ENCODE data around the gene NXF2B.
"Not testable (repeated sequence)": the region's sequence is repeated elsewhere in the genome, so short reads cannot be mapped to it uniquely, and the experiment has no call there.

DNA sequence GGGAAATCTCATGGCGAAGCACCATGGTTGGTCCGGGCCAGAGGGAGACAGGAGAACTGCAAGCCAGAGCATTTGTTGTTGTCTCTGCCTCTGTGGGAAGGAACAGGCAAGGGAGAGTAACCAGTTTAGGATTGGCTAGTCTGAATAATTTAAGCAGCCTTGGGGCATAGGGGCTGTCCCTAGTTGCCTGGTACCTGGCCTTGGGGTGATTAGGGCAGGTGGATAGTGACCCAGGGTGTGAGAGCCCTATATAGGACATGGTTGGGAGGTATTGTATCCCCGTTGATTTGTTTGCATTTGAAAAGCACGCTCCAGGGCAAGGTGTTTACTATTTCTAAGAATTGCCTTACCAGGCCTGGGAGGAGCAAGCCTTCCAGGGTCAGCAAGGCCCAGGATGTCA lies 25.3 kb downstream of the NXF2B start:
- TF ChIP-seq, protein P1, sequence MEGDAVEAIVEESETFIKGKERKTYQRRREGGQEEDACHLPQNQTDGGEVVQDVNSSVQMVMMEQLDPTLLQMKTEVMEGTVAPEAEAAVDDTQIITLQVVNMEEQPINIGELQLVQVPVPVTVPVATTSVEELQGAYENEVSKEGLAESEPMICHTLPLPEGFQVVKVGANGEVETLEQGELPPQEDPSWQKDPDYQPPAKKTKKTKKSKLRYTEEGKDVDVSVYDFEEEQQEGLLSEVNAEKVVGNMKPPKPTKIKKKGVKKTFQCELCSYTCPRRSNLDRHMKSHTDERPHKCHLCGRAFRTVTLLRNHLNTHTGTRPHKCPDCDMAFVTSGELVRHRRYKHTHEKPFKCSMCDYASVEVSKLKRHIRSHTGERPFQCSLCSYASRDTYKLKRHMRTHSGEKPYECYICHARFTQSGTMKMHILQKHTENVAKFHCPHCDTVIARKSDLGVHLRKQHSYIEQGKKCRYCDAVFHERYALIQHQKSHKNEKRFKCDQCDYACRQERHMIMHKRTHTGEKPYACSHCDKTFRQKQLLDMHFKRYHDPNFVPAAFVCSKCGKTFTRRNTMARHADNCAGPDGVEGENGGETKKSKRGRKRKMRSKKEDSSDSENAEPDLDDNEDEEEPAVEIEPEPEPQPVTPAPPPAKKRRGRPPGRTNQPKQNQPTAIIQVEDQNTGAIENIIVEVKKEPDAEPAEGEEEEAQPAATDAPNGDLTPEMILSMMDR (IDR thresholded peaks at IDR 0.05 in 2 of 3, conservative IDR thresholded peaks at IDR 0.05 in 1 of 3; ENCODE audit: borderline replicate concordance in 1 of 3, insufficient read depth in 1 of 3, low read depth in 2 of 3, low read length in 2 of 3), result not testable (repeated sequence)
- TF ChIP-seq REST (IDR thresholded peaks at IDR 0.05; ENCODE audit: low read depth); POLR2AphosphoS5 (IDR thresholded peaks at IDR 0.05; ENCODE audit: low read depth, low read length); ZNF274 (IDR thresholded peaks at IDR 0.05; ENCODE audit: low read depth, low read length); MAX (IDR thresholded peaks at IDR 0.05); RAD21 (IDR thresholded peaks at IDR 0.05; ENCODE audit: low read depth): not testable (repeated sequence)
- TF ChIP-seq, protein P2, sequence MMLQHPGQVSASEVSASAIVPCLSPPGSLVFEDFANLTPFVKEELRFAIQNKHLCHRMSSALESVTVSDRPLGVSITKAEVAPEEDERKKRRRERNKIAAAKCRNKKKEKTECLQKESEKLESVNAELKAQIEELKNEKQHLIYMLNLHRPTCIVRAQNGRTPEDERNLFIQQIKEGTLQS (IDR thresholded peaks at IDR 0.05), result not testable (repeated sequence)
